NCI-H1694 treated with DMSO at 0.1 percent for 48 hours (cell line): ENCODE data around the gene ATG4D.
"Not testable (repeated sequence)": the region's sequence is repeated elsewhere in the genome, so short reads cannot be mapped to it uniquely, and the experiment has no call there.

ENCODE experiments used
- DNase-seq: peaks from one replicate; lab custom pipeline; 2025; lab: John Stamatoyannopoulos, UW

Gene ATG4D

DNA sequence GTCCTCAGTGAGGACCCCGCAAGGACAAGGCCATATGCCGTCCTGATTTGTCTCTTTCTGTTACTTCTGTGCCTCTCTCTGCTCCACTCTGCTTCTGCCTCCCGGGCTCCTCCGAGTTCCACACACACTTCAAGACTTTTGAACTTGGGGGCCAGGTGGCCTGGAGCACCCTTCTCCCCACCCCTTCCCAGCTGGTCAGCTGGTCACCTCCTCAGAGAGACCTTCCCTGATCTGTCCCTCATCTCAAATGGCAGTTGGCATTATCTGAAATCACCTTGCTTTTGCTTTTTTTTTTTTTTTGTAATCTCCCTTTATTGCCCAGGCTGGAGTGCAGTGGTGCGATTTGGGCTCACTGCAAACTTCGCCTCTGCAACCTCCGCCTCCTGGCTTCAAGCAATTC, 24.3 kb upstream of the ATG4D start:
- no peak for DNase-seq

GRCh38 chr19:10520652-10521318, 22.9 kb upstream of the ATG4D start:
- no peak for DNase-seq

- no peak for DNase-seq
These were observed 22.1 kb upstream of the ATG4D start for GRCh38 chr19:10521461-10522171.

DNA sequence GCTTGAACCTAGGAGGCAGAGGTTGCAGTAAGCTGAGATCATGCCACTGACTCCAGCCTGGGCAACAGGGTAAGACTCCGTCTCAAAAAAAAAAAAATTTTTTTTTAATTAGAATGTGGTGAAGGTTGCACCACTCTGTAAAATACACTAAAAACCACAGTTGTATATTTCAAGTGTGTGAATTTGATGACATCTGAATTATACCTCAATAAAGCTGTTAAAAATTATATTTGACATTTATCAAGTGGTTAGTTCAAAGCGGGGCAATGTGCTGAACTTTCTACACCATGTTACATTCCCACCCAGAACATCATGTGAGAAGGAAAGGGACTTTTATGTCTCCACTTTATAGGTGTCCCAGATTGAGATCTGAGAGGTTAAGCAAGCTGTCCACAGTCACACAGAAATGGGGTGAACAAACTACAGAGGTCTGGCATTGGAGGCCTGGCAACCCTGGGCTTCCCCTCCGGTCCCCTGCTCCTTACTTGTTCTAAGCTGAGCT, 20.5 kb upstream of the ATG4D start:
- DNase-seq: no peak

GRCh38 chr19:10525636-10526035, 18.1 kb upstream of the ATG4D start:
- DNase-seq: no peak

DNA sequence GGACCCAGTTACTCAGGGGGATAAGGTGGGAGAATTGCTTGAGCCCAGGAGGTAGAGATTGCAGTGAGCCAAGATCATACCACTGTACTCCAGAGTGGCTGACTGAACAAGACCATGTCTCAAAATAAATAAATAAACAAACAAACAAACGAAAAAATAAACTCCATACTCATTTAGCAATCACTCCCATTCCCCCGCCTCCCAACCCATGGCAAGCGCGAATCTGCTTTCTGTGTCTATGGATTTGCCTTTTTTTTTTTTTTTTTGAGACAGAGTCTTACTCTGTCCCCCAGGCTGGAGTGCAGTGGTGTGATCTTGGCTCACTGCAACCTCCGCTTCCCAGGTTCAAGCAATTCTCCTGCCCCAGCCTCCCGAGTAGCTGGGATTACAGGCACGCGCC, 16.8 kb upstream of the ATG4D start:
- not testable (repeated sequence) for DNase-seq

- DNase-seq: no peak
These were observed 11.2 kb upstream of the ATG4D start for GRCh38 chr19:10532457-10532856.

DNA sequence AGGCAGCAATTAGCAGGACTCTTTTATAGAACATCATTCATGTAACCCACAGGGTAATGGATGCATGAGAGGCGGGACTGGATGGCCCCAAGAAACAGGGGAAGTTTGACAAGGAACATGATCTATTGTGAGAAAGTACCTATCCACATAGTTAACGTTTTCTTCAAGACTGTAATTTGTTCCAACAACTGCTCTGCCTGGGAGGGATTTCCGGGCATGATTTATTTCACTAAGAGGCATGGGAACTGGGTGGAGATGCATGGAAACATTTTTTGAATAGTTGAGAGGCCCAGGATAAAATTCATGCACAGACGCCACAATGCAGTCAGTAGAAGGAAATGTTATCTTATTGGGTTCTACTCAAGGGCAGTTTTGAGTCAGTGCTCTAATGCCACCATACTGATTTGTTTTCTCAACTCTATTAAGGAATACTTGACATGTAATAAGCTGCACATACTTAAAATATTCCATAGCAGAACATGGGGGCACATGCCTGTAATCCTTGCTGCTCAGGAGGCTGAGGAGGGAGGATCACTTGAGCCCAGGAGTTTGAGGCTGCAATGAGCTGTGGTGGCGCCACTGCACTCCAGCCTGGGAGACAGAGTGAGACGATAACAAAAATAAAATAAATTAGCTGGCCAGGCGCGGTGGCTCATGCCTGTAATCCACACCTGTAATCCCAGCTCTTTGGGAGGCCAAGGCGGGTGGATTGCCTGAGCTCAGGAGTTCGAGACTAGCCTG, 9.9 kb upstream of the ATG4D start:
- DNase-seq: no peak

DNA sequence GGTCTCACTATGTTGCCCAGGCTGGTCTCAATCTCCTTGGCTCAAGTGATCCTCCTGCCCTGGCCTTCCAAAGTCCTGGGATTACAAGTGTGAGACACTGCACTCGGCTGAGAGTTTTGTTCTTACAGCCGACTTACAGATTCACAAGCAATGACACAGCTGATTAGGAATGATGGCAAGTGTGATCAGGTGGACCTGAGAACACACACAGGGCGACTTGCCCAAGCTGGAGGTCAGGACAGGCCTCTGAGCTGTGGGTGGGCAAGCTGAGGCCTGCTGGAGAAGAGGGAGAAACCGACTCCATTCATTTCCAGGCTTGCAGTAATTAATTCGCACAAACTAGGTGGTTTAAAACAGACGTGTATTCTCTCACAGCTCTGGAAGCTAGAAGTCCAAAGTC, 8.1 kb upstream of the ATG4D start:
- no peak for DNase-seq

GRCh38 chr19:10537668-10538067, 6.0 kb upstream of the ATG4D start:
- DNase-seq: no peak

GRCh38 chr19:10538204-10538983, 5.3 kb upstream of the ATG4D start:
- DNase-seq: no peak

DNA sequence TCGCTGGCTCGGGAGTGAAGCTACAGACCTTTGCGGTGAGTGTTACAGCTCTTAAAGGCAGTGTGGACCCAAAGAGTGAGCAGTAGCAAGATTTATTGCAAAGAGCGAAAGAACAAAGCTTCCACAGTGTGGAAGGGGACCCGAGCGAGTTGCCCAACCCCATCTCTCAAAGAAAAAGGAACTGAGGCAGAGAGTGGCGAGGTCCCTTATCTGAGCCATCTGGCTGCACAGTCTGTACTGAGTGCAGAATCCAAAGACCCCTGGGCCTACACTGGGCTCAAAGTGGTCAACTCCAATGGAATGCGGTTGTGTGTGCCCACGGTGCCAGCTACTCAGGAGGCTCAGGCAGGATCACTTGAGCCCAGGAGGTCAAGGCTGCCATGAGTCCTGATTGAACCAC, 4.7 kb upstream of the ATG4D start:
- DNase-seq: not testable (repeated sequence)

DNA sequence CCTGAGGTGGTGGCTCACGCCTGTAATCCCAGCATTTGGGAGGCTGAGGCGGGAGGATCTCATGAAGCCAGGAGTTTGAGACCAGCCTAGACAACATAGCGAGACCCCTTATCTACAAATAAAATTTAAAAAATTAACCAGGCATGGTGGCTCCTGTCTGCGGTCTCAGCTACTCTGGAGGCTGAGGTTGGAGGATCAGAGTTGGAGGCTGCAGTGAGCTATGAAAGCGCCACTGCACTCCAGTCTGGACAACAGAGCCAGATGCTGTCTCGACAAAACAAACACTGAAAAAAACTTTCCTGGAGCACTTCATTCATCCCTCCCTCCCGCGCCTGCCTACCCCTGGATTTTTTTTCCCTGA, 665 bp upstream of the ATG4D start:
- no peak for DNase-seq

DNA sequence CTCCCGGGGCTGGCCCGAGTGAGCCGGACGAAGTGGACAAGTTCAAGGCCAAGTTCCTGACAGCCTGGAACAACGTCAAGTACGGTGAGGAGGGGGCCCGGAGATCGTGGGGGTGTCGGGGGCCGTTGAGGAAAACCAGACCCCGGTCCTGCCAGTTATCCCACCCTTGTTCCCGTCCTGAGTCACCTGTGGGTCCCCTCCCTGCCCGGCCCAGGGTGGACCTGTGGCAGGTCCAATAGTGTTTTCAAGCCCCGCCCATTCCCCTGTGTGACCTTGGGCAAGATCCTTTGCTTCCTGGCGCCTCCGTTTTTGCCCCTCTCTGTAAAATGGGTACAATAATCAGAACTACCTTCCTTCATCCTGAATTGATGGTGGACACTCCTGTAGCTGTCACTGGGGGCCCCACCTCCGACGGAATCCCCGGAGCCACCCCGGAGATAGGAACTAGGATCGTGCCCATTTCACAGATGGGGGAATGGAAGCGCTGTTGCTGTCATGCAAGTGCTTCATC, 593 bp downstream of the ATG4D start:
- no peak for DNase-seq

- no peak for DNase-seq
These were observed 1.1 kb downstream of the ATG4D start for GRCh38 chr19:10544753-10545251.

DNA sequence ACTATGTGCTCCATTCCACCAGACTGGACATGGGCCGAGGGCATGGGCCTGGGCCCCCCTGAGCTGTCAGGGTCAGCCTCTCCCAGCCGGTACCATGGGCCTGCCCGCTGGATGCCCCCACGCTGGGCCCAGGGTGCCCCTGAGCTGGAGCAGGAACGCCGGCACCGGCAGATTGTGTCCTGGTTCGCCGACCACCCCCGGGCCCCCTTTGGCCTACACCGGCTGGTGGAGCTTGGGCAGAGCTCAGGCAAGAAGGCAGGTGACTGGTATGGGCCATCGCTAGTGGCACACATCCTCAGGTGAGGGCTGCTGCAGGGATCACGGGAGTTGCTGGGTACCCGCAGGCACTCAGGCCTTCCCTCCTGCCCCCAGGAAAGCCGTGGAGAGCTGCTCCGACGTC, 3.1 kb downstream of the ATG4D start:
- DNase-seq: no peak

DNA sequence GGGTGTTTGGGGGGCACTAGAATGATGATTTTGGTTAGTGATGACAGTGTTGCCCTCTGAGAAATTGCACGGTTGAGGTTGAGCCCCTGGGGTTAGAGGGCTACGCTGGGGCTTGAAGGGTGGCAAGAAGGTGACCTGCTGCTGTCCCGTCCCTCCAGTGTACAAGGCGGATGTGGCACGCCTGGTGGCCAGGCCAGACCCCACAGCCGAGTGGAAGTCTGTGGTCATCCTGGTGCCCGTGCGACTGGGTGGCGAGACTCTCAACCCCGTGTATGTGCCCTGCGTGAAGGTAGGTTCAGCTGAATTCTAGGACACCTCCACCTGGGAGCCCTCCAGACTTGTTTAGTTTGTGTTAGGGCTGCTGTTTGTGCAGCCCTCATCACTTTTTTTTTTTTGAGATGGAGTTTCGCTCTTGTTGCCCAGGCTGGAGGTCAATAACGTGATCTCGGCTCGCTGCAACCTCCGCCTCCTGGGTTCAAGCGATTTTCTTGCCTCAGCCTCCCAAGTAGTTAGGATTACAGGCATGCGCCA, 5.1 kb downstream of the ATG4D start:
- no peak for DNase-seq

DNA sequence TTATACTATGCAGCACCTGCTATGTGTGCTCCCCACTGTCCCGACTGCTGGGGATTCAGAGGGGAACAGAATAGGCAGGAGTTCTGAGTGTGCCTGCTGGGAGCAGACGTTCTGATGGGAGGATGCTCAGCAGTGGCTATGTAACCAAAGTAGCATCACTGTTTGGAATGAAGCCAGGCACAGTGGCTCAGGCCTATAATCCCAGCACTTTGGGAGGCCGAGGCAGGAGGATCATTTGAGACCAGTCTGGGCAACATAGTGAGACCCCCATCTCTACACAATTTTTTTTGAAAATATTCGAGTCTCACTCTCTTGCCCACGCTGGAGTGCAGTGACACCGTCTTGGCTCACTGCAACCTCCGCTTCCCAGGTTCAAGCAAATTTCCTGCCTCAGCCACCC, 6.0 kb downstream of the ATG4D start:
- DNase-seq: no peak

GRCh38 chr19:10550336-10550735, 6.6 kb downstream of the ATG4D start:
- DNase-seq: no peak

GRCh38 chr19:10551006-10551405, 7.3 kb downstream of the ATG4D start:
- not testable (repeated sequence) for DNase-seq

DNA sequence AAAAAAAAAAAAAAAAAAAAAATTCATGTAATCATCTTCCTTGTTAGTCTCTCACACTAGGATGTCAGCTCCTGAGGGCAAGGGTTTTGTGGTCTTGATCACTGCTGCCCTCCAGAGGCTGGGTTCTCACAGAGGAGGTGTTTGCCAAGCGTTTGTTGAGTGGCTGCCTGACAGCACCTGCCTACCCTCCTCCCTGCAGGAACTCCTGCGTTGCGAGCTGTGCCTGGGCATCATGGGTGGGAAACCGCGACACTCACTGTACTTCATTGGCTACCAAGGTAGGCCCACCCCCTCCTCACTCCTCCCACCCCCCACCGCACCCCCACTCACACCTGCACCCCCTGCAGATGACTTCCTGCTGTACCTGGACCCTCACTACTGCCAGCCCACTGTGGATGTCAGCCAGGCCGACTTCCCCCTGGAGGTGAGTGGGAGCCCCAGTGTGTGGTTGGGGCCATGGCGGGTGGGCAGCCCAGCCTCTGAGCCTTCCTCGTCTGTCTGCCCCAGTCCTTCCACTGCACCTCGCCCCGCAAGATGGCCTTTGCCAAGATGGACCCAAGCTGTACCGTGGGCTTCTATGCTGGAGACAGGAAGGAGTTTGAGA, 8.1 kb downstream of the ATG4D start:
- peak; percentile 18 for DNase-seq
